Vagina (tissue), 2 donors: ENCODE results near the gene UBIAD1.

Experiments
- POLR2A ChIP-seq, 2 donors: fragments of 450-650 bp; IDR thresholded peaks; one replicate each; pipeline ENCODE4 v1.6.1; 2017; ENCODE audit warnings: antibody characterized with exemption in 2 of 2, mild to moderate bottlenecking in 2 of 2, moderate library complexity in 2 of 2
- POLR2AphosphoS5 ChIP-seq, 2 donors: sonication (generic); formaldehyde crosslinking; IDR thresholded peaks; one replicate each; pipeline ENCODE4 v1.9.0; 2017; ENCODE audit warnings: antibody characterized with exemption in 2 of 2, mild to moderate bottlenecking in 2 of 2, low read depth in 1 of 2; ENCODE audit not compliant: insufficient read depth in 1 of 2
- TF ChIP-seq, protein P1 (sequence below), 3 experiments: fragments of 450-650 bp in 2 of 3; fragments of 200-600 bp in 1 of 3; sonication (generic) in 1 of 3; IDR thresholded peaks; one replicate each; pipeline ENCODE4 v1.5.1; 2017 to 2019; ENCODE audit warnings: antibody characterized with exemption in 3 of 3, mild to moderate bottlenecking in 2 of 3, moderate library complexity in 2 of 3

DNA sequence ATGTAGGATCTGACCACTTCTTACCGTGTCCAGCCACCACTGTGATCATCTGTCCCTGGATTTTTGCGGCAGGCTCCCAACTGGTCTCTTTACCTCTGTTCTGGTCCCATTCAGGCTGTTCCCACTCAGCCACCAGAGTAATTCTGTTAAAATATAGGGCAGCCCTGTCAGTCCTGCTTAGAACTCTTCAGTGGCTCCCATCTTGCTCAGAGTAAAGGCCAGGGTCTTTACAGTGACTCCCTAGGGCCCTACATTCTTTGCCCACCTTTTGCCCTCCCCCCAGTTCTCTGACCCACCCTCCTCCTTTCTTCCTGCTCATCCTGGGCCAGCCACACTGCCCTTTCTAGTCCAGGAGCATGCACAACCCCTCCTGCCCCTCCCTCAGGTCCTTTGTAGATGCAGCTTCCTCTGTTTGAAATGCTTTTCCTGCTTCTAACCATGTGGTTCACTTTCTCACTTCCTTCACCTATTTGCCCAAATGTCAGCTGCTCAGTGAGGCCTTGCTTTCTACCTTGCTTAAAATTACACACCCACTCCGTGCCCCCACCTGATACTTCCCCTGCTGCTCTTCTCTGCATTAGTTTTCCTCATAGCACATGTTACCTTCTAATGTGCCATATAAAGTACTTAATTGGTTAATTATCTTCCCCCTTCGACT lies 7.8 kb downstream of the UBIAD1 start:
- TF ChIP-seq, protein P1, sequence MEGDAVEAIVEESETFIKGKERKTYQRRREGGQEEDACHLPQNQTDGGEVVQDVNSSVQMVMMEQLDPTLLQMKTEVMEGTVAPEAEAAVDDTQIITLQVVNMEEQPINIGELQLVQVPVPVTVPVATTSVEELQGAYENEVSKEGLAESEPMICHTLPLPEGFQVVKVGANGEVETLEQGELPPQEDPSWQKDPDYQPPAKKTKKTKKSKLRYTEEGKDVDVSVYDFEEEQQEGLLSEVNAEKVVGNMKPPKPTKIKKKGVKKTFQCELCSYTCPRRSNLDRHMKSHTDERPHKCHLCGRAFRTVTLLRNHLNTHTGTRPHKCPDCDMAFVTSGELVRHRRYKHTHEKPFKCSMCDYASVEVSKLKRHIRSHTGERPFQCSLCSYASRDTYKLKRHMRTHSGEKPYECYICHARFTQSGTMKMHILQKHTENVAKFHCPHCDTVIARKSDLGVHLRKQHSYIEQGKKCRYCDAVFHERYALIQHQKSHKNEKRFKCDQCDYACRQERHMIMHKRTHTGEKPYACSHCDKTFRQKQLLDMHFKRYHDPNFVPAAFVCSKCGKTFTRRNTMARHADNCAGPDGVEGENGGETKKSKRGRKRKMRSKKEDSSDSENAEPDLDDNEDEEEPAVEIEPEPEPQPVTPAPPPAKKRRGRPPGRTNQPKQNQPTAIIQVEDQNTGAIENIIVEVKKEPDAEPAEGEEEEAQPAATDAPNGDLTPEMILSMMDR (IDR thresholded peaks at IDR 0.05): no peak
- TF ChIP-seq POLR2A (IDR thresholded peaks at IDR 0.05) (no peak), POLR2AphosphoS5 (IDR thresholded peaks at IDR 0.05; ENCODE audit: insufficient read depth in 1 of 2, low read depth in 1 of 2) (no peak)
